K562 (cell line): ENCODE measurements around the gene UQCRH. TPM values are rescaled to one million over a fixed set of nuclear protein-coding genes. Genes with fewer than 3 reads are reported as not detected.

Experiments used
- CBFA2T2 ChIP-seq: fragments of 450-650 bp; conservative IDR thresholded peaks from 2 replicates; pipeline ENCODE4 v1.6.1; 2017; ENCODE audit warnings: mild to moderate bottlenecking
- EP300 ChIP-seq: IDR thresholded peaks from 2 replicates; pipeline ENCODE4 v1.6.1; 2012; ENCODE audit warnings: low read length, improper control_type of control experiment
- FOXK1 ChIP-seq: sonication (generic); formaldehyde crosslinking; IDR thresholded peaks from 2 replicates; pipeline ENCODE4 v1.8.0; 2022; ENCODE audit warnings: missing genetic modification reagents, mild to moderate bottlenecking, borderline replicate concordance
- HNRNPK ChIP-seq: fragments of 200-400 bp; formaldehyde crosslinking; IDR thresholded peaks from one replicate; pipeline ENCODE4 v1.6.1; 2018; ENCODE audit warnings: mild to moderate bottlenecking, low read depth, low read length; ENCODE audit not compliant: poor library complexity, severe bottlenecking
- KLF10 ChIP-seq: fragments of 250-450 bp; sonication (Bioruptor Pico); IDR thresholded peaks from 2 replicates; pipeline ENCODE4 v1.6.1; 2021; ENCODE audit warnings: matching md5 sums
- STAG1 ChIP-seq: sonication (generic); formaldehyde crosslinking; IDR thresholded peaks from 2 replicates; pipeline ENCODE4 v1.5.0; 2020; ENCODE audit warnings: missing genetic modification reagents, borderline replicate concordance
- TAF7 ChIP-seq: fragments of 450-650 bp; IDR thresholded peaks from 2 replicates; pipeline ENCODE4 v1.6.1; 2016; ENCODE audit warnings: missing genetic modification characterization, missing compliant biosample characterization
- ZBTB1 ChIP-seq: sonication (generic); formaldehyde crosslinking; IDR thresholded peaks from 2 replicates; pipeline ENCODE4 v1.8.1; 2023; ENCODE audit warnings: missing genetic modification reagents, low read depth, mild to moderate bottlenecking, borderline replicate concordance
- ZNF232 ChIP-seq: sonication (generic); formaldehyde crosslinking; IDR thresholded peaks from 2 replicates; pipeline ENCODE4 v1.8.0; 2022; ENCODE audit warnings: mild to moderate bottlenecking, missing genetic modification reagents
- polyA plus RNA-seq, 8 experiments: library from polyadenylated mRNA; depleted of rRNA in 4 of 8; stranded (reverse) in 5 of 8; unstranded in 3 of 8; fragments of >200 nt; fragmentation: Nextera tagmentation in 2 of 8; fragmentation: Illumina TruSeq in 1 of 8; extraction: Ambion mirVana in 2 of 8; extraction: Trizol in 1 of 8; gene quantifications; 2 replicates each; pipeline versions ENCODE4 v1.2.1 to v1.2.3, GENCODE V29; 2011 to 2014; ENCODE audit warnings: inconsistent platforms in 1 of 8, missing spikeins in 1 of 8
- total RNA-seq, 7 experiments: library from RNA; depleted of rRNA in 6 of 7; stranded (reverse); fragments of >200 nt in 6 of 7; fragmentation: Illumina TruSeq in 2 of 7; extraction: Trizol in 2 of 7; gene quantifications; 2 replicates each; pipeline versions ENCODE4 v1.2.1 to v1.2.3, GENCODE V29; 2011 to 2021; ENCODE audit warnings: low replicate concordance in 1 of 7
- TF ChIP-seq, protein P1 (sequence below): conservative IDR thresholded peaks from 2 replicates; pipeline ENCODE4 v1.6.1; 2011; ENCODE audit warnings: low read depth, mild to moderate bottlenecking, low read length; ENCODE audit not compliant: control insufficient read depth
- TF ChIP-seq, protein P2 (sequence below): fragments of 450-650 bp; IDR thresholded peaks from 2 replicates; pipeline ENCODE4 v1.6.1; 2016; ENCODE audit warnings: low read depth, mild to moderate bottlenecking, moderate library complexity
- TF ChIP-seq, protein P3 (sequence below): sonication (generic); IDR thresholded peaks from 2 replicates; pipeline ENCODE4 v1.6.1; 2016
- TF ChIP-seq, protein P4 (sequence below): fragments of 250-450 bp; sonication (Bioruptor Pico); IDR thresholded peaks from 2 replicates; pipeline ENCODE4 v1.5.0; 2022; ENCODE audit warnings: mild to moderate bottlenecking
- TF ChIP-seq, protein P5 (sequence below): fragments of 250-450 bp; sonication (Bioruptor Pico); IDR thresholded peaks from 2 replicates; pipeline ENCODE4 v1.9.0; 2021; ENCODE audit warnings: mild to moderate bottlenecking, inconsistent platforms
- TF ChIP-seq, protein P6 (sequence below), 3 experiments: fragments of 200-800 bp in 1 of 3; sonication (Bioruptor generic) in 1 of 3; sonication (generic) in 1 of 3; formaldehyde crosslinking in 1 of 3; IDR thresholded peaks; 2 replicates each; pipeline versions ENCODE4 v1.6.1 to v1.8.0; 2016 to 2022; ENCODE audit warnings: mild to moderate bottlenecking in 2 of 3, missing compliant biosample characterization in 2 of 3, missing genetic modification characterization in 2 of 3, missing genetic modification reagents in 1 of 3

UQCRH gene
- total and polyA plus RNA-seq, 9 of the 15 experiments (the other 6 are each of a cell fraction or from before 2014, with no cell fraction given): 1,267 to 5,184 (median 2,410) TPM

DNA sequence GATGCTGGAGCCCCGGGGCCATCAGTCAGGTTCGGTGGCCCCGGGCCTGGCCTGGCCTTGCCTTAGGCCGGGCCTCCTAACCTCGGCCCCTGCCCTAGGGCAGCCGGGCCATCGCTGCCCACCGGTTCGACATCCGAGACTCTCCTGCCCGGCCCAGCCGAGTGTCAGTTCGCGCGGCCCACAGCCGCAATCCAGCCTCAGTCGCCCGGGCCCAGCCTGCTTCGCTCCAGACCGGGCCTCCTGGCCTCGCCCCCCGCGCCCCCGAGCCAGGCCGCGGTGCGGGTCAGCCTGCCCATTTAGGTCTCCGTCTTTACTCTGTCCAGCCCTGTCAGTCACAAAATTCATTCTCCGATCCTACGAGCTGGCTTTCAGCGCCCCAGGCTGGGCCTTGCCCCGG is 859 bp upstream of the UQCRH start (continued):
- TF ChIP-seq, protein P1, sequence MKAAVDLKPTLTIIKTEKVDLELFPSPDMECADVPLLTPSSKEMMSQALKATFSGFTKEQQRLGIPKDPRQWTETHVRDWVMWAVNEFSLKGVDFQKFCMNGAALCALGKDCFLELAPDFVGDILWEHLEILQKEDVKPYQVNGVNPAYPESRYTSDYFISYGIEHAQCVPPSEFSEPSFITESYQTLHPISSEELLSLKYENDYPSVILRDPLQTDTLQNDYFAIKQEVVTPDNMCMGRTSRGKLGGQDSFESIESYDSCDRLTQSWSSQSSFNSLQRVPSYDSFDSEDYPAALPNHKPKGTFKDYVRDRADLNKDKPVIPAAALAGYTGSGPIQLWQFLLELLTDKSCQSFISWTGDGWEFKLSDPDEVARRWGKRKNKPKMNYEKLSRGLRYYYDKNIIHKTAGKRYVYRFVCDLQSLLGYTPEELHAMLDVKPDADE: peak; percentile 54; the same call in 1 of the 2 replicates
- TF ChIP-seq TAF7 (tag): no peak
- TF ChIP-seq, protein P2, sequence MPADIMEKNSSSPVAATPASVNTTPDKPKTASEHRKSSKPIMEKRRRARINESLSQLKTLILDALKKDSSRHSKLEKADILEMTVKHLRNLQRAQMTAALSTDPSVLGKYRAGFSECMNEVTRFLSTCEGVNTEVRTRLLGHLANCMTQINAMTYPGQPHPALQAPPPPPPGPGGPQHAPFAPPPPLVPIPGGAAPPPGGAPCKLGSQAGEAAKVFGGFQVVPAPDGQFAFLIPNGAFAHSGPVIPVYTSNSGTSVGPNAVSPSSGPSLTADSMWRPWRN: no peak
- TF ChIP-seq STAG1 (CRISPR knock-in tag): peak; percentile 16
- TF ChIP-seq, protein P3, sequence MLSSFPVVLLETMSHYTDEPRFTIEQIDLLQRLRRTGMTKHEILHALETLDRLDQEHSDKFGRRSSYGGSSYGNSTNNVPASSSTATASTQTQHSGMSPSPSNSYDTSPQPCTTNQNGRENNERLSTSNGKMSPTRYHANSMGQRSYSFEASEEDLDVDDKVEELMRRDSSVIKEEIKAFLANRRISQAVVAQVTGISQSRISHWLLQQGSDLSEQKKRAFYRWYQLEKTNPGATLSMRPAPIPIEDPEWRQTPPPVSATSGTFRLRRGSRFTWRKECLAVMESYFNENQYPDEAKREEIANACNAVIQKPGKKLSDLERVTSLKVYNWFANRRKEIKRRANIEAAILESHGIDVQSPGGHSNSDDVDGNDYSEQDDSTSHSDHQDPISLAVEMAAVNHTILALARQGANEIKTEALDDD: no peak
- TF ChIP-seq ZNF232 (CRISPR knock-in tag): peak; percentile 86; the same call in 1 of the 2 replicates
- TF ChIP-seq, protein P4, sequence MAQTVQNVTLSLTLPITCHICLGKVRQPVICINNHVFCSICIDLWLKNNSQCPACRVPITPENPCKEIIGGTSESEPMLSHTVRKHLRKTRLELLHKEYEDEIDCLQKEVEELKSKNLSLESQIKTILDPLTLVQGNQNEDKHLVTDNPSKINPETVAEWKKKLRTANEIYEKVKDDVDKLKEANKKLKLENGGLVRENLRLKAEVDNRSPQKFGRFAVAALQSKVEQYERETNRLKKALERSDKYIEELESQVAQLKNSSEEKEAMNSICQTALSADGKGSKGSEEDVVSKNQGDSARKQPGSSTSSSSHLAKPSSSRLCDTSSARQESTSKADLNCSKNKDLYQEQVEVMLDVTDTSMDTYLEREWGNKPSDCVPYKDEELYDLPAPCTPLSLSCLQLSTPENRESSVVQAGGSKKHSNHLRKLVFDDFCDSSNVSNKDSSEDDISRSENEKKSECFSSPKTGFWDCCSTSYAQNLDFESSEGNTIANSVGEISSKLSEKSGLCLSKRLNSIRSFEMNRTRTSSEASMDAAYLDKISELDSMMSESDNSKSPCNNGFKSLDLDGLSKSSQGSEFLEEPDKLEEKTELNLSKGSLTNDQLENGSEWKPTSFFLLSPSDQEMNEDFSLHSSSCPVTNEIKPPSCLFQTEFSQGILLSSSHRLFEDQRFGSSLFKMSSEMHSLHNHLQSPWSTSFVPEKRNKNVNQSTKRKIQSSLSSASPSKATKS (CRISPR knock-in tag): no peak
- TF ChIP-seq CBFA2T2: no peak
- TF ChIP-seq, protein P5, sequence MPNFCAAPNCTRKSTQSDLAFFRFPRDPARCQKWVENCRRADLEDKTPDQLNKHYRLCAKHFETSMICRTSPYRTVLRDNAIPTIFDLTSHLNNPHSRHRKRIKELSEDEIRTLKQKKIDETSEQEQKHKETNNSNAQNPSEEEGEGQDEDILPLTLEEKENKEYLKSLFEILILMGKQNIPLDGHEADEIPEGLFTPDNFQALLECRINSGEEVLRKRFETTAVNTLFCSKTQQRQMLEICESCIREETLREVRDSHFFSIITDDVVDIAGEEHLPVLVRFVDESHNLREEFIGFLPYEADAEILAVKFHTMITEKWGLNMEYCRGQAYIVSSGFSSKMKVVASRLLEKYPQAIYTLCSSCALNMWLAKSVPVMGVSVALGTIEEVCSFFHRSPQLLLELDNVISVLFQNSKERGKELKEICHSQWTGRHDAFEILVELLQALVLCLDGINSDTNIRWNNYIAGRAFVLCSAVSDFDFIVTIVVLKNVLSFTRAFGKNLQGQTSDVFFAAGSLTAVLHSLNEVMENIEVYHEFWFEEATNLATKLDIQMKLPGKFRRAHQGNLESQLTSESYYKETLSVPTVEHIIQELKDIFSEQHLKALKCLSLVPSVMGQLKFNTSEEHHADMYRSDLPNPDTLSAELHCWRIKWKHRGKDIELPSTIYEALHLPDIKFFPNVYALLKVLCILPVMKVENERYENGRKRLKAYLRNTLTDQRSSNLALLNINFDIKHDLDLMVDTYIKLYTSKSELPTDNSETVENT: no peak; the same call in 1 of the 2 replicates
- no peak for TF ChIP-seq HNRNPK
- no peak for TF ChIP-seq KLF10 (CRISPR knock-in tag)
- TF ChIP-seq, protein P6, sequence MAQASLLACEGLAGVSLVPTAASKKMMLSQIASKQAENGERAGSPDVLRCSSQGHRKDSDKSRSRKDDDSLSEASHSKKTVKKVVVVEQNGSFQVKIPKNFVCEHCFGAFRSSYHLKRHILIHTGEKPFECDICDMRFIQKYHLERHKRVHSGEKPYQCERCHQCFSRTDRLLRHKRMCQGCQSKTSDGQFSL (CRISPR knock-in tag; IDR thresholded peaks at IDR 0.05): no peak
- TF ChIP-seq, protein P6 (tag; IDR thresholded peaks at IDR 0.05): no peak
- TF ChIP-seq FOXK1: no peak
- no peak for TF ChIP-seq EP300
- peak; percentile 33; the same call in 1 of the 2 replicates for TF ChIP-seq ZBTB1
